SK-N-SH (cell line): ENCODE data around the gene DTX1. TPM values are rescaled to one million over a fixed set of nuclear protein-coding genes. Genes with fewer than 3 reads are reported as not detected.

Experiments used
- CTCF ChIA-PET: fragments of 300-600, 350-600 bp; formaldehyde crosslinking; extraction: SDS; loops from one replicate; lab custom pipeline; 2021; lab: Yijun Ruan, JAX
- POLR2A ChIA-PET: fragments of 350-600 bp; sonication (Branson Sonifier 250); formaldehyde crosslinking; extraction: SDS; loops from one replicate; lab custom pipeline; 2020; ENCODE audit warnings: antibody characterized with exemption, inconsistent platforms; lab: Yijun Ruan, JAX
- DNase-seq: peaks from one replicate; pipeline ENCODE4 v3.0.0; 2012
- H2AFZ ChIP-seq: fragments of 200-600 bp; sonication (generic); 2 replicates; pipeline ENCODE4 v1.8.1; 2016; ENCODE audit warnings: antibody characterized with exemption, mild to moderate bottlenecking, low read depth
- H3F3A ChIP-seq: fragments of 200-600 bp; sonication (generic); replicated peaks from 2 replicates; pipeline ENCODE3; 2016; ENCODE audit warnings: antibody characterized with exemption, mild to moderate bottlenecking; ENCODE audit not compliant: insufficient read depth
- H3K27ac ChIP-seq, 2 experiments: fragments of 200-500 bp in 1 of 2; fragments of 200-600 bp in 1 of 2; sonication (Bioruptor generic) in 1 of 2; sonication (generic), shearing (Covaris generic) in 1 of 2; 2 replicates each; pipeline versions ENCODE4 v1.5.1 to v1.6.1; 2014 to 2016; ENCODE audit warnings: low read depth in 2 of 2, inconsistent platforms in 1 of 2, low read length in 1 of 2, mild to moderate bottlenecking in 1 of 2, mixed read lengths in 1 of 2
- H3K27me3 ChIP-seq: fragments of 200-600 bp; sonication (generic), shearing (Covaris generic); 2 replicates; pipeline ENCODE4 v1.6.1; 2016; ENCODE audit warnings: mixed run types; ENCODE audit not compliant: insufficient read depth
- H3K36me3 ChIP-seq, 2 experiments: fragments of 200-500 bp in 1 of 2; fragments of 200-600 bp in 1 of 2; sonication (Bioruptor generic) in 1 of 2; sonication (generic) in 1 of 2; replicated peaks in 1 of 2; 2 replicates each; pipeline versions ENCODE3 to v1.5.1; 2014 to 2016; ENCODE audit warnings: low read length in 1 of 2, mild to moderate bottlenecking in 1 of 2; ENCODE audit not compliant: insufficient read depth in 2 of 2, control insufficient read depth in 1 of 2
- H3K4me1 ChIP-seq, 2 experiments: fragments of 200-500 bp in 1 of 2; fragments of 200-600 bp in 1 of 2; sonication (Bioruptor generic) in 1 of 2; sonication (generic), shearing (Covaris generic) in 1 of 2; 2 replicates each; pipeline versions ENCODE4 v1.5.1 to v1.6.1; 2014 to 2016; ENCODE audit warnings: low read depth in 1 of 2, low read length in 1 of 2, mixed run types in 1 of 2; ENCODE audit not compliant: insufficient read depth in 2 of 2, control insufficient read depth in 1 of 2
- H3K4me2 ChIP-seq: fragments of 200-600 bp; sonication (generic), shearing (Covaris generic); 2 replicates; pipeline ENCODE4 v1.6.1; 2017; ENCODE audit warnings: mixed run types
- H3K4me3 ChIP-seq, 2 experiments: fragments of 200-500 bp in 1 of 2; fragments of 200-600 bp in 1 of 2; sonication (Bioruptor generic) in 1 of 2; sonication (generic), shearing (Covaris generic) in 1 of 2; 2 replicates each; pipeline versions ENCODE4 v1.5.1 to v1.8.1; 2014 to 2016; ENCODE audit warnings: low read depth in 2 of 2, inconsistent platforms in 1 of 2, low read length in 1 of 2, mild to moderate bottlenecking in 1 of 2, mixed read lengths in 1 of 2, moderate library complexity in 1 of 2
- H3K79me2 ChIP-seq: fragments of 200-600 bp; sonication (generic); 2 replicates; pipeline ENCODE4 v1.8.1; 2017; ENCODE audit warnings: mild to moderate bottlenecking; ENCODE audit not compliant: insufficient read depth
- H3K9ac ChIP-seq: fragments of 200-600 bp; sonication (generic); 2 replicates; pipeline ENCODE4 v1.6.1; 2017; ENCODE audit warnings: mixed run types
- H3K9me2 ChIP-seq: fragments of 200-600 bp; sonication (generic); 2 replicates; pipeline ENCODE4 v1.6.1; 2017; ENCODE audit warnings: mixed run types
- H3K9me3 ChIP-seq: fragments of 200-600 bp; sonication (generic); 2 replicates; pipeline ENCODE4 v1.6.1; 2017; ENCODE audit warnings: mixed run types, mild to moderate bottlenecking, moderate library complexity
- H4K20me1 ChIP-seq: fragments of 200-600 bp; sonication (generic); 2 replicates; pipeline ENCODE4 v1.6.1; 2017; ENCODE audit warnings: mild to moderate bottlenecking, mixed run types; ENCODE audit not compliant: insufficient read depth
- CHD2 ChIP-seq: fragments of 150-350 bp; IDR thresholded peaks from 2 replicates; pipeline ENCODE4 v1.6.1; 2018; ENCODE audit warnings: low read length; ENCODE audit not compliant: partially characterized antibody
- CTCF ChIP-seq: fragments of 200-600 bp; sonication (generic); IDR thresholded peaks from 2 replicates; pipeline ENCODE4 v1.6.1; 2017; ENCODE audit warnings: antibody characterized with exemption, mild to moderate bottlenecking, moderate library complexity
- EP300 ChIP-seq, 2 experiments: IDR thresholded peaks; 2 replicates each; pipeline versions ENCODE4 v1.4.0 to v1.6.1; 2012; ENCODE audit warnings: borderline replicate concordance in 1 of 2, low read depth in 1 of 2, low read length in 1 of 2
- GATA2 ChIP-seq: sonication (generic); formaldehyde crosslinking; IDR thresholded peaks from 2 replicates; pipeline ENCODE4 v1.5.0; 2020; ENCODE audit warnings: mild to moderate bottlenecking, missing genetic modification reagents
- JUND ChIP-seq: IDR thresholded peaks from 2 replicates; pipeline ENCODE4 v1.4.0; 2012
- MEF2A ChIP-seq: IDR thresholded peaks from 2 replicates; pipeline ENCODE4 v1.4.0; 2012; ENCODE audit warnings: low read depth, borderline replicate concordance
- MXI1 ChIP-seq: IDR thresholded peaks from 2 replicates; pipeline ENCODE4 v1.6.1; 2012; ENCODE audit warnings: mild to moderate bottlenecking, low read depth, low read length, improper control_type of control experiment
- NRF1 ChIP-seq: IDR thresholded peaks from 2 replicates; pipeline ENCODE4 v1.6.1; 2012; ENCODE audit warnings: low read depth, mild to moderate bottlenecking, low read length
- PBX3 ChIP-seq: IDR thresholded peaks from 2 replicates; pipeline ENCODE4; 2012
- RAD21 ChIP-seq: IDR thresholded peaks from 2 replicates; pipeline ENCODE4 v1.6.1; 2012; ENCODE audit warnings: mild to moderate bottlenecking, low read length
- RCOR1 ChIP-seq: fragments of 150-350 bp; IDR thresholded peaks from 2 replicates; pipeline ENCODE4 v1.6.1; 2017; ENCODE audit warnings: antibody characterized with exemption, low read length
- RFX5 ChIP-seq: IDR thresholded peaks from 2 replicates; pipeline ENCODE4 v1.6.1; 2012; ENCODE audit warnings: mild to moderate bottlenecking, improper control_type of control experiment, low read length
- TAF1 ChIP-seq: IDR thresholded peaks from 2 replicates; pipeline ENCODE4 v1.6.1; 2012; ENCODE audit warnings: low read depth, mild to moderate bottlenecking, low read length, moderate library complexity, borderline replicate concordance
- TCF12 ChIP-seq: IDR thresholded peaks from 2 replicates; pipeline ENCODE4 v1.4.0; 2012
- TEAD4 ChIP-seq: IDR thresholded peaks from 2 replicates; pipeline ENCODE4 v1.4.0; 2012; ENCODE audit warnings: mild to moderate bottlenecking, borderline replicate concordance; ENCODE audit not compliant: insufficient read depth
- USF1 ChIP-seq: IDR thresholded peaks from 2 replicates; pipeline ENCODE4 v1.4.0; 2012; ENCODE audit warnings: low read depth, borderline replicate concordance
- USF2 ChIP-seq: fragments of 150-350 bp; IDR thresholded peaks from 2 replicates; pipeline ENCODE4 v1.6.1; 2017; ENCODE audit warnings: antibody characterized with exemption, low read length, low read depth, borderline replicate concordance
- YY1 ChIP-seq: IDR thresholded peaks from 2 replicates; pipeline ENCODE4 v1.4.0; 2012; ENCODE audit warnings: low read depth, mild to moderate bottlenecking
- ZBTB33 ChIP-seq: IDR thresholded peaks from 2 replicates; pipeline ENCODE4 v1.4.0; 2012; ENCODE audit warnings: low read depth, borderline replicate concordance
- WGBS: methylation state at CpG from one replicate; pipeline ENCODE4 v1.1.6; 2017; ENCODE audit warnings: low lambda C conversion rate; 5-methylcytosine and 5-hydroxymethylcytosine counted together
- polyA plus RNA-seq, 3 experiments: library from polyadenylated mRNA; depleted of rRNA; stranded (reverse); fragments of >200 nt; gene quantifications; 2 replicates each; pipeline ENCODE4 v1.2.3, GENCODE V29; 2012

Gene DTX1
- polyA plus RNA-seq, 1 of the 3 experiments (the other 2 are of a cell fraction), result 0.72 TPM

- H3K9me3 ChIP-seq, result no peaks in the 10 kb centered on the region
- H3F3A ChIP-seq, result no peaks in the 10 kb centered on the region
- H3K79me2 ChIP-seq, result no peaks in the 10 kb centered on the region
- H3K9ac ChIP-seq, result no peak overlapping the region
- peaks cover 0 to 20% of the 10 kb centered on the region in 2 experiments; a peak in 1 of 4 replicates for H3K4me1 ChIP-seq
- no peak overlapping the region for H2AFZ ChIP-seq
- no peaks in the 10 kb centered on the region for H3K36me3 ChIP-seq
- no peak for TF ChIP-seq TCF12
- no peak for TF ChIP-seq RFX5
- TF ChIP-seq PBX3, result no peak
- TF ChIP-seq TAF1, result no peak
- TF ChIP-seq TEAD4, result no peak
- TF ChIP-seq MEF2A, result no peak
- TF ChIP-seq USF2, result no peak
- no peak for TF ChIP-seq EP300 (IDR thresholded peaks at IDR 0.05; ENCODE audit: borderline replicate concordance in 1 of 2, low read depth in 1 of 2, low read length in 1 of 2)
- no peak for TF ChIP-seq RAD21
- no peak for TF ChIP-seq CTCF
- TF ChIP-seq NRF1, result no peak
- no peak for TF ChIP-seq CHD2
- TF ChIP-seq GATA2, result no peak
- TF ChIP-seq MXI1, result no peak
- no peak for TF ChIP-seq RCOR1
- no peak for TF ChIP-seq JUND
- no peak for TF ChIP-seq USF1
- no peak for TF ChIP-seq ZBTB33
- no peak for TF ChIP-seq YY1
- no peak for DNase-seq
- H3K9me2 ChIP-seq, result no peaks in the 10 kb centered on the region
- WGBS, result 76% methylated on average over 8 of the region's 8 CpGs
- CTCF ChIA-PET, result interaction anchor here (1.7 to 3.5 kb wide), 2 partner anchors 9 to 115 kb away, joined by 6 to 19 read pairs; no protein-coding TSS in a partner anchor
- no peak overlapping the region for H3K4me3 ChIP-seq
- POLR2A ChIA-PET, result no interaction called here
- no peak overlapping the region for H3K4me2 ChIP-seq
- H3K27me3 ChIP-seq, result peaks cover 14% of the 10 kb centered on the region; the same call in 1 of the 2 replicates
- H4K20me1 ChIP-seq, result no peaks in the 10 kb centered on the region
- H3K27ac ChIP-seq, result no peak overlapping the region
These were observed 2.6 kb downstream of the DTX1 start for GRCh38 chr12:113059071-113059595.
